HEK293 (cell line): Measurements from ENCODE around the gene LMO7.

Source experiments
- CTCF ChIA-PET: fragments of 350-600 bp; formaldehyde crosslinking; extraction: SDS; loops from one replicate; lab custom pipeline; 2021; ENCODE audit warnings: antibody characterized with exemption; lab: Yijun Ruan, JAX
- POLR2A ChIA-PET: fragments of 300-600 bp; formaldehyde crosslinking; extraction: SDS; loops from one replicate; lab custom pipeline; 2020; ENCODE audit warnings: antibody characterized with exemption, inconsistent platforms; lab: Yijun Ruan, JAX
- H3K27ac ChIP-seq: fragments of 200-500 bp; sonication (Bioruptor generic); 2 replicates; pipeline ENCODE4 v1.5.1; 2014; ENCODE audit warnings: low read depth, low read length, control low read depth, inconsistent platforms; ENCODE audit errors: extremely low read depth
- H3K36me3 ChIP-seq, 2 experiments: fragments of 200-500 bp in 1 of 2; sonication (Bioruptor generic) in 1 of 2; 1 replicate in 1 of 2; 2 replicates in 1 of 2; pipeline ENCODE4 v1.5.1; 2014 to 2017; ENCODE audit warnings: inconsistent platforms in 2 of 2, low read length in 2 of 2; ENCODE audit not compliant: control insufficient read depth in 2 of 2, insufficient read depth in 1 of 2
- H3K4me1 ChIP-seq: fragments of 200-500 bp; sonication (Bioruptor generic); 2 replicates; pipeline ENCODE4 v1.5.1; 2014; ENCODE audit warnings: mild to moderate bottlenecking, low read length, inconsistent platforms; ENCODE audit not compliant: control insufficient read depth, insufficient read depth
- H3K4me3 ChIP-seq: 2 replicates; pipeline ENCODE4 v1.5.1; 2011; ENCODE audit warnings: low read depth, mild to moderate bottlenecking, control low read depth, low read length, moderate library complexity
- H3K9me3 ChIP-seq: fragments of 200-500 bp; sonication (Bioruptor generic); 2 replicates; pipeline ENCODE4 v1.5.1; 2014; ENCODE audit warnings: low read depth, low read length, inconsistent platforms; ENCODE audit not compliant: control insufficient read depth, insufficient read depth
- AEBP2 ChIP-seq: fragments of 450-650 bp; formaldehyde crosslinking; IDR thresholded peaks from 2 replicates; pipeline ENCODE4 v1.5.1; 2016; ENCODE audit warnings: missing biosample characterization, missing genetic modification characterization, borderline replicate concordance
- HIC1 ChIP-seq: fragments of 450-650 bp; formaldehyde crosslinking; IDR thresholded peaks from 2 replicates; pipeline ENCODE4 v1.5.1; 2016; ENCODE audit warnings: missing biosample characterization, missing genetic modification characterization
- PRDM4 ChIP-seq: fragments of 450-650 bp; formaldehyde crosslinking; IDR thresholded peaks from 2 replicates; pipeline ENCODE4 v1.5.1; 2017; ENCODE audit warnings: missing biosample characterization, missing genetic modification characterization
- ZBTB10 ChIP-seq: fragments of 450-650 bp; formaldehyde crosslinking; IDR thresholded peaks from 2 replicates; pipeline ENCODE4 v1.5.1; 2016; ENCODE audit warnings: missing biosample characterization, missing genetic modification characterization
- ZEB2 ChIP-seq: fragments of 450-650 bp; formaldehyde crosslinking; IDR thresholded peaks from 2 replicates; pipeline ENCODE4 v1.5.1; 2016; ENCODE audit warnings: missing biosample characterization, missing genetic modification characterization
- ZNF132 ChIP-seq: fragments of 450-650 bp; formaldehyde crosslinking; IDR thresholded peaks from 2 replicates; pipeline ENCODE4 v1.5.1; 2017; ENCODE audit warnings: missing biosample characterization, missing genetic modification characterization, borderline replicate concordance
- ZNF341 ChIP-seq: fragments of 450-650 bp; formaldehyde crosslinking; IDR thresholded peaks from 2 replicates; pipeline ENCODE4; 2016; ENCODE audit warnings: low read depth, missing biosample characterization, missing genetic modification characterization
- ZNF404 ChIP-seq: fragments of 450-650 bp; formaldehyde crosslinking; IDR thresholded peaks from 2 replicates; pipeline ENCODE4 v1.5.1; 2017; ENCODE audit warnings: missing biosample characterization, missing genetic modification characterization
- ZNF514 ChIP-seq: fragments of 450-650 bp; formaldehyde crosslinking; IDR thresholded peaks from 2 replicates; pipeline ENCODE4 v1.5.1; 2016; ENCODE audit warnings: missing biosample characterization, missing genetic modification characterization
- ZNF518A ChIP-seq: fragments of 450-650 bp; formaldehyde crosslinking; conservative IDR thresholded peaks from 2 replicates; pipeline ENCODE4 v1.5.1; 2016; ENCODE audit warnings: low read depth, missing biosample characterization, missing genetic modification characterization
- ZNF561 ChIP-seq: fragments of 450-650 bp; IDR thresholded peaks from 2 replicates; pipeline ENCODE4 v1.5.1; 2018; ENCODE audit warnings: missing biosample characterization, missing genetic modification characterization, borderline replicate concordance
- ZNF580 ChIP-seq: fragments of 450-650 bp; formaldehyde crosslinking; IDR thresholded peaks from 2 replicates; pipeline ENCODE4 v1.5.1; 2016; ENCODE audit warnings: missing biosample characterization, missing genetic modification characterization
- ZNF624 ChIP-seq: fragments of 450-650 bp; formaldehyde crosslinking; IDR thresholded peaks from 2 replicates; pipeline ENCODE4 v1.5.1; 2017; ENCODE audit warnings: missing biosample characterization, missing genetic modification characterization

Gene LMO7

GRCh38 chr13:75904012-75904411 lies 267.9 kb downstream of the LMO7 start (continued):
- TF ChIP-seq ZNF624 (tag by site-specific recombination) (no peak), HIC1 (tag by site-specific recombination) (0 out of 2 replicates have a peak, but pooled peaks have one; percentile 30), AEBP2 (tag by site-specific recombination) (no peak), ZNF580 (tag by site-specific recombination) (peak; percentile 98), ZNF404 (no peak), ZNF561 (tag by site-specific recombination) (peak; percentile 70), ZNF341 (tag by site-specific recombination) (no peak), PRDM4 (peak; percentile 95), ZNF518A (tag by site-specific recombination) (no peak), ZEB2 (peak; percentile 51; the same call in 1 of the 2 replicates)

- Histone ChIP-seq H3K27ac (no peak overlapping the region), H3K4me3 (no peak overlapping the region), H3K36me3 (no peaks in the 10 kb centered on the region), H3K9me3 (no peaks in the 10 kb centered on the region), H3K4me1 (no peaks in the 10 kb centered on the region)
- ChIA-PET POLR2A (no interaction called here), CTCF (no interaction called here)
- TF ChIP-seq ZNF132 (tag by site-specific recombination): no peak
- no peak for TF ChIP-seq ZNF514 (tag by site-specific recombination)
- no peak for TF ChIP-seq ZBTB10 (tag by site-specific recombination)
These were observed 270.2 kb downstream of the LMO7 start for GRCh38 chr13:75906315-75906714.
